HFFc6 (cell line): ENCODE results near the gene WFDC1. TPM values are rescaled to one million over a fixed set of nuclear protein-coding genes. Genes with fewer than 3 reads are reported as not detected.

ENCODE experiments used
- DNase-seq: peaks from one replicate; pipeline ENCODE4 v3.0.0-alpha.2; 2018
- H3K27ac Mint-ChIP-seq: 2 replicates; pipeline ENCODE4 v1.8.0; 2020; ENCODE audit warnings: mild to moderate bottlenecking, mixed read lengths
- H3K27me3 Mint-ChIP-seq: 2 replicates; pipeline ENCODE4 v1.8.0; 2021; ENCODE audit warnings: mild to moderate bottlenecking, moderate library complexity, mixed read lengths; ENCODE audit not compliant: insufficient read depth
- H3K36me3 Mint-ChIP-seq: 2 replicates; pipeline ENCODE4 v1.8.0; 2021; ENCODE audit warnings: low read depth, mixed read lengths
- H3K4me1 Mint-ChIP-seq: 2 replicates; pipeline ENCODE4 v1.8.0; 2020; ENCODE audit warnings: low read depth, mixed read lengths
- H3K4me3 Mint-ChIP-seq: 2 replicates; pipeline ENCODE4 v1.8.0; 2020; ENCODE audit warnings: mild to moderate bottlenecking, moderate library complexity, mixed read lengths
- H3K9me3 Mint-ChIP-seq: 2 replicates; pipeline ENCODE4 v1.8.0; 2020; ENCODE audit warnings: mild to moderate bottlenecking, mixed read lengths
- total RNA-seq, 6 experiments: library from RNA; stranded (reverse); fragmentation: NEBNext Ultra II Directional; extraction: Animal tissue kit (Norgen Biotek cat#: 25700); gene quantifications; 2 replicates in 1 of 6; 3 replicates in 5 of 6; pipeline ENCODE4 v1.2.3, GENCODE V29; 2021
- TF ChIP-seq, protein P1 (sequence below): fragments of 200-600 bp; sonication (generic); IDR thresholded peaks from 2 replicates; pipeline ENCODE4 v1.5.0; 2021; ENCODE audit warnings: antibody characterized with exemption, mild to moderate bottlenecking

WFDC1 gene
- total RNA-seq, 6 experiments from 2014 or later = 2.4 to 34.5 (median 2.8) TPM

DNA sequence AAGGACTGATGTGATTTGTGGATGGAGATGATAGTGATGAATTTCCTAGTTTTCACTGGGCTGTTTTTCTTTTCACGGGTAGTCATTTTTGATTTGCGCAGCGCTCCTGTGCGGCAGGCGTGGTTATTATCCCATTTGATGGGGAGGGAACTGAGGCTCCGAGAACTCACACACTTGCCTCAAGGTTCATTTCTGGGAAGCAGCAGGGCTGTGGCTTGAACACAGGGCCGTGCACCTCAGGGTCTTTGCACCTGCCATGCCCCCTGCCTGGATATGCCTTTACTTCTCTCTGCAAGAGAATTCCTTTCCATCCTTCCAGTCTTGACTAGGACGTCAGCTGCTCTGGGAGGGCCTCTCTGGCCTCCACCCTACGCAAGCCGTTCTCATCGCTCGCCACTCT is 16.3 kb upstream of the WFDC1 start:
- TF ChIP-seq, protein P1, sequence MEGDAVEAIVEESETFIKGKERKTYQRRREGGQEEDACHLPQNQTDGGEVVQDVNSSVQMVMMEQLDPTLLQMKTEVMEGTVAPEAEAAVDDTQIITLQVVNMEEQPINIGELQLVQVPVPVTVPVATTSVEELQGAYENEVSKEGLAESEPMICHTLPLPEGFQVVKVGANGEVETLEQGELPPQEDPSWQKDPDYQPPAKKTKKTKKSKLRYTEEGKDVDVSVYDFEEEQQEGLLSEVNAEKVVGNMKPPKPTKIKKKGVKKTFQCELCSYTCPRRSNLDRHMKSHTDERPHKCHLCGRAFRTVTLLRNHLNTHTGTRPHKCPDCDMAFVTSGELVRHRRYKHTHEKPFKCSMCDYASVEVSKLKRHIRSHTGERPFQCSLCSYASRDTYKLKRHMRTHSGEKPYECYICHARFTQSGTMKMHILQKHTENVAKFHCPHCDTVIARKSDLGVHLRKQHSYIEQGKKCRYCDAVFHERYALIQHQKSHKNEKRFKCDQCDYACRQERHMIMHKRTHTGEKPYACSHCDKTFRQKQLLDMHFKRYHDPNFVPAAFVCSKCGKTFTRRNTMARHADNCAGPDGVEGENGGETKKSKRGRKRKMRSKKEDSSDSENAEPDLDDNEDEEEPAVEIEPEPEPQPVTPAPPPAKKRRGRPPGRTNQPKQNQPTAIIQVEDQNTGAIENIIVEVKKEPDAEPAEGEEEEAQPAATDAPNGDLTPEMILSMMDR = no peak
- peaks cover 20% of the 10 kb centered on the region for H3K27me3 Mint-ChIP-seq
- no peak overlapping the region for H3K4me3 Mint-ChIP-seq
- peaks cover 3% of the 10 kb centered on the region for H3K4me1 Mint-ChIP-seq
- no peak overlapping the region for H3K27ac Mint-ChIP-seq
- DNase-seq = no peak
- no peaks in the 10 kb centered on the region for H3K36me3 Mint-ChIP-seq
- H3K9me3 Mint-ChIP-seq = no peaks in the 10 kb centered on the region

- no peak overlapping the region for H3K27ac Mint-ChIP-seq
- TF ChIP-seq, protein P1 = no peak
- no peaks in the 10 kb centered on the region for H3K36me3 Mint-ChIP-seq
- no peak overlapping the region for H3K4me3 Mint-ChIP-seq
- no peak for DNase-seq
- peaks cover 27% of the 10 kb centered on the region for H3K27me3 Mint-ChIP-seq
- peaks cover 10% of the 10 kb centered on the region for H3K4me1 Mint-ChIP-seq
- H3K9me3 Mint-ChIP-seq = no peaks in the 10 kb centered on the region
These were observed 15.7 kb upstream of the WFDC1 start for GRCh38 chr16:84278968-84279367.

- no peak overlapping the region for H3K4me3 Mint-ChIP-seq
- TF ChIP-seq, protein P1 = no peak
- DNase-seq = no peak
- no peaks in the 10 kb centered on the region for H3K9me3 Mint-ChIP-seq
- no peak overlapping the region for H3K27ac Mint-ChIP-seq
- H3K4me1 Mint-ChIP-seq = peaks cover 15% of the 10 kb centered on the region
- H3K27me3 Mint-ChIP-seq = peaks cover 29% of the 10 kb centered on the region
- H3K36me3 Mint-ChIP-seq = no peaks in the 10 kb centered on the region
These were observed 14.8 kb upstream of the WFDC1 start for GRCh38 chr16:84279881-84280280.

DNA sequence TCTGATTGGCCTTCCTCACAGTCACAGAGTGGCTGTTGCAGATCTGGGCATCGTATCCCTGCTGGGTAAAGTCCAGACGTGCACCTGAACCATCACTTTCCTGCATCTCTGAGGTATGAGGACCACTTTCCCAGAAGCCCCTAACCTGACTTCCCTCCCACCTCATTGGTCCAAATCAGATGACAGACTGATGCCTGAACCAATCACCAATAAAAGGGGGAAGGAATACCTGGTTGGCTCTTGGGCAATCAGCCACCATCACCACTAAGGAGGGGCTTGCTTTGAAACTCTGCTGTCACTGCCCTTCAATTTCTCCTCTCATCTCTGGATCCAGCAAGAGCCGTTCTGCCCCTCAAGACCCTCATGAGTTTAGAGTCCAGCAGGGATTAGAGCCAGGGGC is 13.6 kb upstream of the WFDC1 start:
- TF ChIP-seq, protein P1 = no peak
- H3K4me1 Mint-ChIP-seq = peaks cover 15% of the 10 kb centered on the region
- H3K27ac Mint-ChIP-seq = no peak overlapping the region
- no peaks in the 10 kb centered on the region for H3K36me3 Mint-ChIP-seq
- H3K27me3 Mint-ChIP-seq = peaks cover 32% of the 10 kb centered on the region
- no peak overlapping the region for H3K4me3 Mint-ChIP-seq
- H3K9me3 Mint-ChIP-seq = no peaks in the 10 kb centered on the region
- DNase-seq = peak; percentile 35

GRCh38 chr16:84282533-84282932 is 12.1 kb upstream of the WFDC1 start:
- no peaks in the 10 kb centered on the region for H3K9me3 Mint-ChIP-seq
- H3K36me3 Mint-ChIP-seq = no peaks in the 10 kb centered on the region
- H3K4me1 Mint-ChIP-seq = peaks cover 19% of the 10 kb centered on the region
- H3K27me3 Mint-ChIP-seq = peaks cover 35% of the 10 kb centered on the region
- no peak for DNase-seq
- TF ChIP-seq, protein P1 = no peak
- H3K27ac Mint-ChIP-seq = no peak overlapping the region
- H3K4me3 Mint-ChIP-seq = no peak overlapping the region
